GM23338 (cell line): Measurements from ENCODE around the gene TMEM207. TPM values are rescaled to one million over a fixed set of nuclear protein-coding genes. Genes with fewer than 3 reads are reported as not detected.

Experiments used
- ATAC-seq: fragments of 200-7000 bp; cut with Tn5 transposase; 3 replicates; pipeline ENCODE4 v1.9.1; 2020
- DNase-seq: peaks from one replicate; pipeline ENCODE4 v3.0.0-alpha.2; 2015; ENCODE audit warnings: low spot score
- H2AFZ ChIP-seq: fragments of 200-600 bp; sonication (generic); 2 replicates; pipeline ENCODE4 v1.8.0; 2016; ENCODE audit warnings: antibody characterized with exemption, mild to moderate bottlenecking, moderate library complexity
- H3F3A ChIP-seq: fragments of 200-600 bp; sonication (generic); replicated peaks from 2 replicates; pipeline ENCODE4 v1.8.0; 2017; ENCODE audit warnings: antibody characterized with exemption, mixed run types, low read depth
- H3K27ac ChIP-seq: fragments of 200-600 bp; sonication (generic); 2 replicates; pipeline ENCODE4 v1.6.1; 2016; ENCODE audit warnings: low read depth
- H3K27me3 ChIP-seq: fragments of 200-600 bp; sonication (generic); 2 replicates; pipeline ENCODE4 v1.8.0; 2016; ENCODE audit warnings: mild to moderate bottlenecking, mixed run types, moderate library complexity; ENCODE audit not compliant: insufficient read depth
- H3K36me3 ChIP-seq: fragments of 200-600 bp; sonication (generic); 2 replicates; pipeline ENCODE4 v1.8.0; 2016; ENCODE audit warnings: mild to moderate bottlenecking; ENCODE audit not compliant: insufficient read depth
- H3K4me1 ChIP-seq: fragments of 200-600 bp; sonication (generic); 2 replicates; pipeline ENCODE4 v1.8.0; 2016; ENCODE audit warnings: mild to moderate bottlenecking, moderate library complexity; ENCODE audit not compliant: insufficient read depth
- H3K4me2 ChIP-seq: fragments of 200-600 bp; sonication (generic); 2 replicates; pipeline ENCODE4 v1.7.1; 2017; ENCODE audit warnings: mixed run types
- H3K4me3 ChIP-seq: fragments of 200-600 bp; sonication (generic); 2 replicates; pipeline ENCODE4 v1.6.1; 2016; ENCODE audit warnings: mixed run types
- H3K79me2 ChIP-seq: fragments of 200-600 bp; sonication (generic); replicated peaks from 2 replicates; pipeline ENCODE4 v1.8.0; 2017; ENCODE audit warnings: mild to moderate bottlenecking; ENCODE audit not compliant: insufficient read depth
- H3K9me2 ChIP-seq: fragments of 200-600 bp; sonication (generic); 2 replicates; pipeline ENCODE4 v1.8.0; 2017; ENCODE audit not compliant: insufficient read depth
- H4K20me1 ChIP-seq: fragments of 200-600 bp; sonication (generic); replicated peaks from 2 replicates; pipeline ENCODE4 v1.8.0; 2017; ENCODE audit warnings: mild to moderate bottlenecking; ENCODE audit not compliant: insufficient read depth
- H3K27ac Mint-ChIP-seq: 2 replicates; pipeline ENCODE4 v1.8.0; 2020; ENCODE audit warnings: inconsistent platforms, mild to moderate bottlenecking, moderate library complexity, mixed read lengths
- H3K27me3 Mint-ChIP-seq: 3 replicates; pipeline ENCODE4 v1.8.0; 2022; ENCODE audit warnings: low read depth, mild to moderate bottlenecking, moderate library complexity, mixed read lengths, inconsistent platforms; ENCODE audit not compliant: insufficient read depth, poor library complexity
- H3K36me3 Mint-ChIP-seq: 3 replicates; pipeline ENCODE4 v1.8.0; 2021; ENCODE audit warnings: low read depth, mild to moderate bottlenecking, inconsistent platforms, moderate library complexity, mixed read lengths
- H3K4me1 Mint-ChIP-seq: 3 replicates; pipeline ENCODE4 v1.8.0; 2020; ENCODE audit warnings: mild to moderate bottlenecking, inconsistent platforms, mixed read lengths
- H3K4me3 Mint-ChIP-seq: 3 replicates; pipeline ENCODE4 v1.8.0; 2021; ENCODE audit warnings: moderate library complexity, mild to moderate bottlenecking, inconsistent platforms, mixed read lengths
- H3K9me3 Mint-ChIP-seq: 3 replicates; pipeline ENCODE4 v1.8.0; 2020; ENCODE audit warnings: moderate library complexity, mild to moderate bottlenecking, inconsistent platforms, mixed read lengths
- CREB1 ChIP-seq: fragments of 250-450 bp; sonication (Bioruptor Pico); IDR thresholded peaks from 2 replicates; pipeline ENCODE4 v1.5.0; 2020; ENCODE audit warnings: low read depth, mild to moderate bottlenecking, moderate library complexity
- EZH2 ChIP-seq: fragments of 200-600 bp; sonication (generic); IDR thresholded peaks from one replicate; pipeline ENCODE4 v1.8.0; 2017; ENCODE audit warnings: antibody characterized with exemption, mild to moderate bottlenecking, low read depth; ENCODE audit not compliant: unreplicated experiment
- EZH2phosphoT487 ChIP-seq: fragments of 200-600 bp; sonication (generic); IDR thresholded peaks from one replicate; pipeline ENCODE4 v1.8.1; 2018; ENCODE audit warnings: antibody characterized with exemption; ENCODE audit not compliant: unreplicated experiment
- JUNB ChIP-seq: IDR thresholded peaks from one replicate; pipeline ENCODE4 v1.6.1; 2016; ENCODE audit warnings: antibody characterized with exemption; ENCODE audit not compliant: unreplicated experiment
- NANOG ChIP-seq: IDR thresholded peaks from 2 replicates; pipeline ENCODE4 v1.6.1; 2016; ENCODE audit warnings: antibody characterized with exemption, borderline replicate concordance
- POLR2AphosphoS5 ChIP-seq: IDR thresholded peaks from 2 replicates; pipeline ENCODE4 v1.6.1; 2016; ENCODE audit warnings: antibody characterized with exemption, low read depth
- STAT1 ChIP-seq: IDR thresholded peaks from one replicate; pipeline ENCODE4 v1.6.1; 2016; ENCODE audit warnings: antibody characterized with exemption; ENCODE audit not compliant: unreplicated experiment
- ZNF331 ChIP-seq: fragments of 250-450 bp; sonication (Bioruptor Pico); IDR thresholded peaks from 2 replicates; pipeline ENCODE4 v1.5.0; 2020; ENCODE audit warnings: low read depth, mild to moderate bottlenecking, moderate library complexity
- polyA plus RNA-seq: library from polyadenylated mRNA; unstranded; fragments of >200 nt; fragmentation: Nextera tagmentation; extraction: Ambion mirVana; gene quantifications from 2 replicates; pipeline ENCODE4 v1.2.1, GENCODE V29; 2016
- total RNA-seq: library from RNA; depleted of rRNA; stranded (reverse); fragments of >200 nt; shearing (Covaris generic); gene quantifications from 2 replicates; pipeline ENCODE4 v1.2.3, GENCODE V29; 2014
- TF ChIP-seq, protein P1 (sequence below): fragments of 250-450 bp; sonication (Bioruptor Pico); IDR thresholded peaks from 2 replicates; pipeline ENCODE4 v1.5.0; 2020; ENCODE audit warnings: mild to moderate bottlenecking, moderate library complexity
- TF ChIP-seq, protein P2 (sequence below), 2 experiments: fragments of 200-600 bp in 1 of 2; sonication (generic) in 1 of 2; conservative IDR thresholded peaks; 2 replicates each; pipeline versions ENCODE4 v1.5.1 to v1.6.1; 2016 to 2017; ENCODE audit warnings: antibody characterized with exemption in 2 of 2, low read depth in 2 of 2, mild to moderate bottlenecking in 2 of 2, moderate library complexity in 1 of 2
- TF ChIP-seq, protein P3 (sequence below): IDR thresholded peaks from one replicate; pipeline ENCODE4 v1.6.1; 2018; ENCODE audit warnings: antibody characterized with exemption; ENCODE audit not compliant: unreplicated experiment
- TF ChIP-seq, protein P4 (sequence below): IDR thresholded peaks from 2 replicates; pipeline ENCODE4 v1.6.1; 2016; ENCODE audit warnings: antibody characterized with exemption

The TMEM207 gene
- total and polyA plus RNA-seq, 2 experiments from 2014 or later: not detected

DNA sequence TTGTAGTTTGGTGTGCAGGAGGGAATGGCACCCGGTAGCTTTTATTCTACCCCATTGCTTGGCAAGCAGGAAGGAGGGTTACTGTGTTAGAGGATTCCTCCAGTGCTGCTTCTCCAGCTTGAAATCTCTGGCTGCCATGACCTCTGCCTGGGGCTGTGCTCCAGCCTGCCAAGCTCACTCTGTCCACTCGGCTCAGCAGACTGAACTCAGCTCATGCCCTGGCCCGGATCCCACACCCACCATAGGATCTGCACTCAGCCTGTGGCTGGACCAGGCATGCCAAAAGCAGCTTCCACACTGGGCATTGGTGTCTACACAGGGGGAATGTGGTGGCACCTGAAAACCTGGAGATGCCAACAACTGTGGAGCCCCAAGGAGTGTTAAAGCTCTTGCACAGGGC is 35.4 kb downstream of the TMEM207 start:
- Mint-ChIP-seq H3K36me3 (peaks cover 5% of the 10 kb centered on the region; the same call in 2 of the 3 replicates), H3K4me1 (no peaks in the 10 kb centered on the region), H3K4me3 (no peak overlapping the region), H3K27ac (no peak overlapping the region), H3K27me3 (peaks cover 3% of the 10 kb centered on the region), H3K9me3 (peaks cover 21% of the 10 kb centered on the region; the same call in 2 of the 3 replicates)
- H3K9me2 ChIP-seq: no peaks in the 10 kb centered on the region
- H3K36me3 ChIP-seq: no peaks in the 10 kb centered on the region
- H3F3A ChIP-seq: no peaks in the 10 kb centered on the region
- no peak overlapping the region for H3K4me2 ChIP-seq
- no peak for ATAC-seq
- H3K27ac ChIP-seq: no peak overlapping the region
- H3K79me2 ChIP-seq: no peaks in the 10 kb centered on the region
- H2AFZ ChIP-seq: no peak overlapping the region
- H3K4me3 ChIP-seq: no peak overlapping the region
- no peaks in the 10 kb centered on the region for H3K27me3 ChIP-seq
- TF ChIP-seq EZH2 (no peak), EZH2phosphoT487 (no peak), JUNB (no peak), ZNF331 (no peak), STAT1 (no peak), NANOG (no peak), POLR2AphosphoS5 (no peak), CREB1 (CRISPR knock-in tag) (no peak)
- TF ChIP-seq, protein P1, sequence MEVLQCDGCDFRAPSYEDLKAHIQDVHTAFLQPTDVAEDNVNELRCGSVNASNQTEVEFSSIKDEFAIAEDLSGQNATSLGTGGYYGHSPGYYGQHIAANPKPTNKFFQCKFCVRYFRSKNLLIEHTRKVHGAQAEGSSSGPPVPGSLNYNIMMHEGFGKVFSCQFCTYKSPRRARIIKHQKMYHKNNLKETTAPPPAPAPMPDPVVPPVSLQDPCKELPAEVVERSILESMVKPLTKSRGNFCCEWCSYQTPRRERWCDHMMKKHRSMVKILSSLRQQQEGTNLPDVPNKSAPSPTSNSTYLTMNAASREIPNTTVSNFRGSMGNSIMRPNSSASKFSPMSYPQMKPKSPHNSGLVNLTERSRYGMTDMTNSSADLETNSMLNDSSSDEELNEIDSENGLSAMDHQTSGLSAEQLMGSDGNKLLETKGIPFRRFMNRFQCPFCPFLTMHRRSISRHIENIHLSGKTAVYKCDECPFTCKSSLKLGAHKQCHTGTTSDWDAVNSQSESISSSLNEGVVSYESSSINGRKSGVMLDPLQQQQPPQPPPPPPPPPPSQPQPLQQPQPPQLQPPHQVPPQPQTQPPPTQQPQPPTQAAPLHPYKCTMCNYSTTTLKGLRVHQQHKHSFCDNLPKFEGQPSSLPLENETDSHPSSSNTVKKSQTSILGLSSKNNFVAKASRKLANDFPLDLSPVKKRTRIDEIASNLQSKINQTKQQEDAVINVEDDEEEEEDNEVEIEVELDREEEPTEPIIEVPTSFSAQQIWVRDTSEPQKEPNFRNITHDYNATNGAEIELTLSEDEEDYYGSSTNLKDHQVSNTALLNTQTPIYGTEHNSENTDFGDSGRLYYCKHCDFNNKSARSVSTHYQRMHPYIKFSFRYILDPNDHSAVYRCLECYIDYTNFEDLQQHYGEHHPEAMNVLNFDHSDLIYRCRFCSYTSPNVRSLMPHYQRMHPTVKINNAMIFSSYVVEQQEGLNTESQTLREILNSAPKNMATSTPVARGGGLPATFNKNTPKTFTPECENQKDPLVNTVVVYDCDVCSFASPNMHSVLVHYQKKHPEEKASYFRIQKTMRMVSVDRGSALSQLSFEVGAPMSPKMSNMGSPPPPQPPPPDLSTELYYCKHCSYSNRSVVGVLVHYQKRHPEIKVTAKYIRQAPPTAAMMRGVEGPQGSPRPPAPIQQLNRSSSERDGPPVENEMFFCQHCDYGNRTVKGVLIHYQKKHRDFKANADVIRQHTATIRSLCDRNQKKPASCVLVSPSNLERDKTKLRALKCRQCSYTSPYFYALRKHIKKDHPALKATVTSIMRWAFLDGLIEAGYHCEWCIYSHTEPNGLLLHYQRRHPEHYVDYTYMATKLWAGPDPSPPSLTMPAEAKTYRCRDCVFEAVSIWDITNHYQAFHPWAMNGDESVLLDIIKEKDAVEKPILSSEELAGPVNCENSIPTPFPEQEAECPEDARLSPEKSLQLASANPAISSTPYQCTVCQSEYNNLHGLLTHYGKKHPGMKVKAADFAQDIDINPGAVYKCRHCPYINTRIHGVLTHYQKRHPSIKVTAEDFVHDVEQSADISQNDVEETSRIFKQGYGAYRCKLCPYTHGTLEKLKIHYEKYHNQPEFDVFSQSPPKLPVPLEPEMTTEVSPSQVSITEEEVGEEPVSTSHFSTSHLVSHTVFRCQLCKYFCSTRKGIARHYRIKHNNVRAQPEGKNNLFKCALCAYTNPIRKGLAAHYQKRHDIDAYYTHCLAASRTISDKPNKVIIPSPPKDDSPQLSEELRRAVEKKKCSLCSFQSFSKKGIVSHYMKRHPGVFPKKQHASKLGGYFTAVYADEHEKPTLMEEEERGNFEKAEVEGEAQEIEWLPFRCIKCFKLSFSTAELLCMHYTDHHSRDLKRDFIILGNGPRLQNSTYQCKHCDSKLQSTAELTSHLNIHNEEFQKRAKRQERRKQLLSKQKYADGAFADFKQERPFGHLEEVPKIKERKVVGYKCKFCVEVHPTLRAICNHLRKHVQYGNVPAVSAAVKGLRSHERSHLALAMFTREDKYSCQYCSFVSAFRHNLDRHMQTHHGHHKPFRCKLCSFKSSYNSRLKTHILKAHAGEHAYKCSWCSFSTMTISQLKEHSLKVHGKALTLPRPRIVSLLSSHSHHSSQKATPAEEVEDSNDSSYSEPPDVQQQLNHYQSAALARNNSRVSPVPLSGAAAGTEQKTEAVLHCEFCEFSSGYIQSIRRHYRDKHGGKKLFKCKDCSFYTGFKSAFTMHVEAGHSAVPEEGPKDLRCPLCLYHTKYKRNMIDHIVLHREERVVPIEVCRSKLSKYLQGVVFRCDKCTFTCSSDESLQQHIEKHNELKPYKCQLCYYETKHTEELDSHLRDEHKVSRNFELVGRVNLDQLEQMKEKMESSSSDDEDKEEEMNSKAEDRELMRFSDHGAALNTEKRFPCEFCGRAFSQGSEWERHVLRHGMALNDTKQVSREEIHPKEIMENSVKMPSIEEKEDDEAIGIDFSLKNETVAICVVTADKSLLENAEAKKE (CRISPR knock-in tag): no peak
- TF ChIP-seq, protein P2, sequence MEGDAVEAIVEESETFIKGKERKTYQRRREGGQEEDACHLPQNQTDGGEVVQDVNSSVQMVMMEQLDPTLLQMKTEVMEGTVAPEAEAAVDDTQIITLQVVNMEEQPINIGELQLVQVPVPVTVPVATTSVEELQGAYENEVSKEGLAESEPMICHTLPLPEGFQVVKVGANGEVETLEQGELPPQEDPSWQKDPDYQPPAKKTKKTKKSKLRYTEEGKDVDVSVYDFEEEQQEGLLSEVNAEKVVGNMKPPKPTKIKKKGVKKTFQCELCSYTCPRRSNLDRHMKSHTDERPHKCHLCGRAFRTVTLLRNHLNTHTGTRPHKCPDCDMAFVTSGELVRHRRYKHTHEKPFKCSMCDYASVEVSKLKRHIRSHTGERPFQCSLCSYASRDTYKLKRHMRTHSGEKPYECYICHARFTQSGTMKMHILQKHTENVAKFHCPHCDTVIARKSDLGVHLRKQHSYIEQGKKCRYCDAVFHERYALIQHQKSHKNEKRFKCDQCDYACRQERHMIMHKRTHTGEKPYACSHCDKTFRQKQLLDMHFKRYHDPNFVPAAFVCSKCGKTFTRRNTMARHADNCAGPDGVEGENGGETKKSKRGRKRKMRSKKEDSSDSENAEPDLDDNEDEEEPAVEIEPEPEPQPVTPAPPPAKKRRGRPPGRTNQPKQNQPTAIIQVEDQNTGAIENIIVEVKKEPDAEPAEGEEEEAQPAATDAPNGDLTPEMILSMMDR (conservative IDR thresholded peaks at IDR 0.05; ENCODE audit: low read depth in 2 of 2): no peak
- TF ChIP-seq, protein P3, sequence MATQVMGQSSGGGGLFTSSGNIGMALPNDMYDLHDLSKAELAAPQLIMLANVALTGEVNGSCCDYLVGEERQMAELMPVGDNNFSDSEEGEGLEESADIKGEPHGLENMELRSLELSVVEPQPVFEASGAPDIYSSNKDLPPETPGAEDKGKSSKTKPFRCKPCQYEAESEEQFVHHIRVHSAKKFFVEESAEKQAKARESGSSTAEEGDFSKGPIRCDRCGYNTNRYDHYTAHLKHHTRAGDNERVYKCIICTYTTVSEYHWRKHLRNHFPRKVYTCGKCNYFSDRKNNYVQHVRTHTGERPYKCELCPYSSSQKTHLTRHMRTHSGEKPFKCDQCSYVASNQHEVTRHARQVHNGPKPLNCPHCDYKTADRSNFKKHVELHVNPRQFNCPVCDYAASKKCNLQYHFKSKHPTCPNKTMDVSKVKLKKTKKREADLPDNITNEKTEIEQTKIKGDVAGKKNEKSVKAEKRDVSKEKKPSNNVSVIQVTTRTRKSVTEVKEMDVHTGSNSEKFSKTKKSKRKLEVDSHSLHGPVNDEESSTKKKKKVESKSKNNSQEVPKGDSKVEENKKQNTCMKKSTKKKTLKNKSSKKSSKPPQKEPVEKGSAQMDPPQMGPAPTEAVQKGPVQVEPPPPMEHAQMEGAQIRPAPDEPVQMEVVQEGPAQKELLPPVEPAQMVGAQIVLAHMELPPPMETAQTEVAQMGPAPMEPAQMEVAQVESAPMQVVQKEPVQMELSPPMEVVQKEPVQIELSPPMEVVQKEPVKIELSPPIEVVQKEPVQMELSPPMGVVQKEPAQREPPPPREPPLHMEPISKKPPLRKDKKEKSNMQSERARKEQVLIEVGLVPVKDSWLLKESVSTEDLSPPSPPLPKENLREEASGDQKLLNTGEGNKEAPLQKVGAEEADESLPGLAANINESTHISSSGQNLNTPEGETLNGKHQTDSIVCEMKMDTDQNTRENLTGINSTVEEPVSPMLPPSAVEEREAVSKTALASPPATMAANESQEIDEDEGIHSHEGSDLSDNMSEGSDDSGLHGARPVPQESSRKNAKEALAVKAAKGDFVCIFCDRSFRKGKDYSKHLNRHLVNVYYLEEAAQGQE: no peak
- TF ChIP-seq, protein P4, sequence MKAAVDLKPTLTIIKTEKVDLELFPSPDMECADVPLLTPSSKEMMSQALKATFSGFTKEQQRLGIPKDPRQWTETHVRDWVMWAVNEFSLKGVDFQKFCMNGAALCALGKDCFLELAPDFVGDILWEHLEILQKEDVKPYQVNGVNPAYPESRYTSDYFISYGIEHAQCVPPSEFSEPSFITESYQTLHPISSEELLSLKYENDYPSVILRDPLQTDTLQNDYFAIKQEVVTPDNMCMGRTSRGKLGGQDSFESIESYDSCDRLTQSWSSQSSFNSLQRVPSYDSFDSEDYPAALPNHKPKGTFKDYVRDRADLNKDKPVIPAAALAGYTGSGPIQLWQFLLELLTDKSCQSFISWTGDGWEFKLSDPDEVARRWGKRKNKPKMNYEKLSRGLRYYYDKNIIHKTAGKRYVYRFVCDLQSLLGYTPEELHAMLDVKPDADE: no peak
- no peaks in the 10 kb centered on the region for H3K4me1 ChIP-seq
- H4K20me1 ChIP-seq: no peaks in the 10 kb centered on the region
- DNase-seq: no peak
